Adrenal gland (tissue), 5 donors: ENCODE data around the gene CSF1R.

Experiments
- CTCF ChIP-seq, 6 experiments: fragments of 450-650 bp in 4 of 6; fragments of 200-600 bp in 2 of 6; sonication (generic) in 1 of 6; IDR thresholded peaks; 1 replicate in 5 of 6; 2 replicates in 1 of 6; pipeline versions ENCODE4 v1.5.1 to v1.8.0; 2016 to 2021; ENCODE audit warnings: antibody characterized with exemption in 6 of 6, mild to moderate bottlenecking in 2 of 6, moderate library complexity in 1 of 6
- POLR2A ChIP-seq, 2 donors: fragments of 450-650 bp; IDR thresholded peaks; one replicate each; pipeline ENCODE4 v1.6.1; 2017; ENCODE audit warnings: antibody characterized with exemption in 2 of 2, mild to moderate bottlenecking in 2 of 2, moderate library complexity in 1 of 2
- donor health status: DM: no; HTN: no; CAD: no.

GRCh38 chr5:150023136-150023535, 63.2 kb downstream of the CSF1R start:
- no peak for TF ChIP-seq POLR2A (IDR thresholded peaks at IDR 0.05)
- TF ChIP-seq CTCF (IDR thresholded peaks at IDR 0.05): no peak
